Stimulated activated CD8-positive, alpha-beta memory T cell treated with anti-CD3 and anti-CD28 coated beads, Interleukin-15, amount 100 ng/mL, for 48 hours (primary cell): Measurements from ENCODE around the gene GSTM2.
A peak's percentile ranks its signal among the peaks of the same experiment; 100 is the strongest.

Experiments
- DNase-seq, 2 donors: peaks; one replicate each; pipeline ENCODE4 v3.0.0-alpha.2; 2020; ENCODE audit warnings: low read depth in 2 of 2

Gene GSTM2

DNA sequence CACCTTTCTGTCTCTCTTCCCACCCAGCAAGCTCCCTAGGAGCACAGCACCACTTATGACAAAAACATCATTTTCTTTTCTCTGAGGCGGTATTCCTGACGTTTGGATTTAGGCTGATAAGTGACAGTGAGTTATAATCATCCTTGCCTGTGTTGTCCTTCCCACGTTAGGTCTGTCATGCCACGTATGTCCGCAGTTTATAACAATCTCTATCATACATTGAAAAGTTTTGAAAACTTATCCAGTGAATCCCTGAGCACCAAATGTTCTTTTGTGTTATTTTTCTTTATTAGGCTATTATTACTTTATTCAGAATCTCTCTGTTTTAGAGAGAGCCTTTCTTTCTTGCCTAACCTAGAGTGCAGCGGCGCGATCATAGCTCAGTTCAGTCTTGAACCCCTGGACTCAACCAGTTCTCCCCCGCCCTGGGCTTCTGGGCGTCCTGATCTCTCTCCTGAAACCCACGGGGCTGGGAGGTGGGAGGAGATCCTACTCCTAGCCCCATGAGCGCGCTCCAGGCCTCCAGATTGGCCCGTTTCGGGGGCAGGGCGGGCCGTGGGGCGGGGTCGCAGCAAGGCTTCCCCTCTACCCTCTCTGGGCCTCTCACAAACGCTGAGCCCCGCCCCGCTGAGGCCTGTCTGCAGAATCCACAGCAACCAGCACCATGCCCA, at the start of gene GSTM2:
GSTM2 (plus strand) TSS at position 606 of the 671 bp plus-strand sequence; CDS start at position 665, 59 bp downstream.
- DNase-seq = peak; percentile 74 to 79

GRCh38 chr1:109618661-109619575, 48.9 kb upstream of the GSTM2 start:
- DNase-seq = no peak

DNA sequence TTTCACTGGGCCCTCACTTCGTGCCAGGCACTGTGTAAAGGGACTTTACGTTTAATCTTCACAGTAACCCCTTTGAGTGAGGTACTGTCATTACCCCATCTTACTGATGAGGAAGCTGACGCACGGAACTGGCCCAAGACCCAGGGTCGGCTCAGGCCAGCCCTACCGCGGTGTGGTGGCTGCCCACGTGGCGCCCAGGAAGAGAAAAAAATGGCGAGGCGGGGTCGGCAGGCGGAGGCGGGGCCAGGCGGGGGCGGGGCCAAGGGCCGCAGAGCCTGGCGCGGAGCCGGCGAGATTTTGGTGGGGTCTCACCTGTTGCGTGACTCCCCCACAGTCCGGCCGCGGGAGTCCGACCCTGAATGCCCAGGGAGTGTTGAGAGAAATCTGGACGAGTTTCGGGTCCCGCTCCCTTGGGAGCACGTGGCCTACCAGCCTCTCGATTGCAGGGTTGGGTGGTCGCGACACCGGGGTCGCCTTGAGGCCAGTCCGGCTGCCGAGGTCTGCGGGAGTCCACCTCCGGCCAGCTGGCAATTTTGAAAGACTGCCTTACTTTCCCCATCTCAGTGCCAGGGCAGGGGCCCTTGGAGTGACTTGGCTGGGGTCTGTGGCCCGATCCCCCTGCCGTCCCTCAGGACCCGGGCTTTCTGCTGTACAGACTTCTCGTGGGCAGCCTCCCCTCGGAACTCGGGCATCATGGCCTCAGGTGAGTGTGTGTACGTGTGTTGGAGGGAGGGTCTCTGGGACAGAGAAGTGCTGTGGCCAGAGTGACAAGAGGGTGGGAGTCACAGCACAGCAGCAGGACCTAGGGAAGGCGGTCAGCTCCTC, 48.1 kb upstream of the GSTM2 start, which contains the start of the genes AMPD2 and GNAT2:
AMPD2 (plus strand) TSS at position 262 of the 825 bp plus-strand sequence. CDS start 1,339 bp downstream, outside the sequence.
GNAT2 (minus strand) TSS at position 41 of the 825 bp plus-strand sequence. CDS start 6,746 bp downstream, outside the sequence.
- DNase-seq = peak; percentile 61 to 70

DNA sequence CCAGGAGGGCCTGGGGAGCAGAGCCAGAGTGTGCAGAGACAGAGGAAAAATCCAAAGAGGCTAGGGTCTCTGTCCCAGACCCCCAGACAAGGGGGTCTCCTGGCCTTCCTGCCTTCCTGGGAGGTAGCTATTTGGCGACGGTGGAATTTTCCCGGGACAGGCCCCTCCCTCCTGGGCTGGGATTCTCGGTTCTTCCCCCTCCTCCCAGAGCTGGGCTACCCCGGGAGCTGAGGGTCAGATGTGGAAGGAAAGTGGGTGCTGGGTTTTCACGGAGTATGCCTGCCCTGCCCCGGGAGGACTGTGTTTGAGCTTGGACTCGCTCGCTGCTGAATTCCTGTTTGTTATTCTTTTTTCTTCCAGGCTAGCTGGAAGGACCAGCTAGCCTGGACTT, 47.5 kb upstream of the GSTM2 start:
- no peak for DNase-seq

- peak; percentile 97 to 98 for DNase-seq
Measured at GRCh38 chr1:109620841-109621286, 47.0 kb upstream of the GSTM2 start.

DNA sequence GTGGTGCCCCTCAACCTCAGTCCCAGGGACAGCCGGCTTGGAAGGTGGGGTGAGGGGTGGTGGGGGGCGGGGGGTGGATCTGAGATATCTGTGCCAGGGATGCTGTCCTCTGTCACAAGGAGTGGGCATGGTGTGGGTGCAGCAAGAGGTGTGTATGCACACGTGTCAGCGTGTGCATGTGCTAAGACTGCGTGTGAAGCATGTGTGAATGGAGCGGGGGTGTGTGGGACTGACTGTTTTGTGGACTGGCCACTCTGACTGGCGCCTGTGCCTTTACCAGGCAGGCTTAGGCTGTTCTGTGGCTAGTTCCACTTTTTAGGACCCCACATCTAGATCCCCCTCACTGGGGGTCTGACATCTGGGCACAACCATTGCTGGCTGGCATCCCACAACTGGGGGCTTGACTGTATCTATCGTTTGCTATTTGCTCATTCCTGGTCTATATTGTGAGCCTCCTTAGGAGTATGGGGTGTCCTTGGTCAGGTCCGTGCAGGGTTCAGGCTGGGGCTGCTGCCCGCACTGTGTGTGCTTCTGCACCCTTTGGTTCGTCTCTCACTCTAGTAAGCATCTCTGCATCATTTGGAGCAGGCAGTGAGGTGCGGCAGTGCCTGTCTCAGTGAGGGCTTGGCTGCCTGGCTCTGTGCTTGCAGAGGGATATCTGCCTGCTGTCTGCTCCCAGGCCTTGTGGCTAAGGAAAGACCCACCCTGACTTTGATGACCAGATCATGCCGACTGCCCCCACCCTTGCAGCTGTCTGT, 46.3 kb upstream of the GSTM2 start:
- no peak for DNase-seq

DNA sequence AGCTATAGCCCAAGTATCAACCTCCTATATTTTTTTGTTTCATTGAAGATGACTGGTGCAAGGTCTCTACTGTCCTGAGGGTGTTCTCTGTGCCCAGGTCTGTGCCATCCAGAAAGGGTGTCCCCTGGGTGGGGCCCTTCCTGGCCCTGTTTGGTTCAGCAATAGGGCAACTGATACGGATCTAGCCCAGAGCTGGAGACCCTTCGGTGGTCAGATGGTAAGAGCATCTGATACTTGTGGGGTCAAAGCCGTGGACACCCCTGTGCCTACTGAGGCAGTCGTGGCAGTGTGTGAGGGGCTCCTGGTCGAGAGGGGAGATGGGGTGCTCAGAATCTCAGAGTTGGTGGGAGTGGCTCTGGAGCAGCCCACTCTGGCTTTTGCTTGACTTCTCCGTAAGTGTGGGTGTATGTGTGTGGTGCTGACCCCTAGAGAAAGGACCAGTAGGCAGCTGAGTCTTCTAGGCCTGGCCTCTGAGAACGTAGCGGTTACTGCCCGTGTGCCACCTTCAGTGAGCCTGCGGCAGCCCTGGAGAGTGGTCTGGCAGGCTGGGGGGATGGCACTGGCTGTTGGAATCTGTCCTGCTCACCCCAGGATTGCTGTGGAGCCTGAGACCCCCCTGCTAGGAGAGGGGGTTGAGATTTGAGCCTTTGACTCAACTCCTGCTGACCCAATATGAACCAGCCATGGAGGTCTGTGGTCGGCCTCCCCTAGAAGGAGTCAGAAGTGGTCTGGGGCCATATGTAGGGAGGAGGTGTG, 45.5 kb upstream of the GSTM2 start:
- no peak for DNase-seq

DNA sequence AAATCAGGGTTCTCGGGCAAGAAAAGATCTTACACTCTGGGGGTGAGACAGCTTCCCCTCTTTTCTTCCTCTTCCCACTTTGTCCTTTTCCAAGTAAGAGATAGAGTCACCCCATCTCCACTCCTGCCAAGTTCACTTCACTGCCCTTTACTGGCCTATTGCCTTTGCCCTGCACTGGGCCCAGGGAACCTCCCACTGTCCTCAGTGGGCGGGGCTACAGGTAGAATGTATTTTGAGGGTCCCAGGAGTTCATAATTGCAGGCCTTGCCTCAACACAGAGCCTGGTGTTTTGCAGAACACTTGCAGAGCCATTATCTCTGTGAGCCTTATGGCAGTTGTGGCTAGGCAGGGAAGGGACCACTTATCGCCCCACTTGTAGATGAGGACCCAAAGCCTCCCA, 45.0 kb upstream of the GSTM2 start:
- no peak for DNase-seq

GRCh38 chr1:109623601-109624161, 44.2 kb upstream of the GSTM2 start:
- no peak for DNase-seq

GRCh38 chr1:109624201-109625010, 43.5 kb upstream of the GSTM2 start:
- no peak for DNase-seq

GRCh38 chr1:109625176-109625575, 42.7 kb upstream of the GSTM2 start:
- DNase-seq = no peak

GRCh38 chr1:109625601-109626560, 42.0 kb upstream of the GSTM2 start:
- DNase-seq = no peak

DNA sequence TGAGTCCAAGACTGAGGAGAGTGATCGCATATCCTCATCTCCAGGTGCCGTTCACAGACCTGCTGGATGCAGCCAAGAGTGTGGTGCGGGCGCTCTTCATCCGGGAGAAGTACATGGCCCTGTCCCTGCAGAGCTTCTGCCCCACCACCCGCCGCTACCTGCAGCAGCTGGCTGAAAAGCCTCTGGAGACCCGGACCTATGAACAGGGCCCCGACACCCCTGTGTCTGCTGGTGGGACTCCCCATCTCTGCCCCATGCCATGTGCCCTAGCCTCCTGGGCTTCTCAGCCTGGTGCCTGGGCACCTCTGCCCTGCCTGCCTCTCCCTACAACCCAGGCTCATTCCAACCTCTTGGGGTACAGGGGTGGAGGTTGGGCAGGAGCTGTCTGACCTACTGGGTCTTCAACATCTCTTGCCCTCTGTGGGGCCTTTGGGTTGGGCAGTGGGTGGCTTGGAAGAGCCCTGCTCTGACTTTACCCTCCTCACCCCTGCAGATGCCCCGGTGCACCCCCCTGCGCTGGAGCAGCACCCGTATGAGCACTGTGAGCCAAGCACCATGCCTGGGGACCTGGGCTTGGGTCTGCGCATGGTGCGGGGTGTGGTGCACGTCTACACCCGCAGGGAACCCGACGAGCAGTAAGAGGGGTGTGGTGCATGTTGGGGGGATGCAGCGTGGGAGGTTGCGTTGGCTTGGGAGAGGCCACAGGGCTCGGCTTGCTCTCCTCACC, 41.0 kb upstream of the GSTM2 start:
- no peak for DNase-seq

- DNase-seq = no peak
Measured at GRCh38 chr1:109627692-109628399, 40.0 kb upstream of the GSTM2 start.

DNA sequence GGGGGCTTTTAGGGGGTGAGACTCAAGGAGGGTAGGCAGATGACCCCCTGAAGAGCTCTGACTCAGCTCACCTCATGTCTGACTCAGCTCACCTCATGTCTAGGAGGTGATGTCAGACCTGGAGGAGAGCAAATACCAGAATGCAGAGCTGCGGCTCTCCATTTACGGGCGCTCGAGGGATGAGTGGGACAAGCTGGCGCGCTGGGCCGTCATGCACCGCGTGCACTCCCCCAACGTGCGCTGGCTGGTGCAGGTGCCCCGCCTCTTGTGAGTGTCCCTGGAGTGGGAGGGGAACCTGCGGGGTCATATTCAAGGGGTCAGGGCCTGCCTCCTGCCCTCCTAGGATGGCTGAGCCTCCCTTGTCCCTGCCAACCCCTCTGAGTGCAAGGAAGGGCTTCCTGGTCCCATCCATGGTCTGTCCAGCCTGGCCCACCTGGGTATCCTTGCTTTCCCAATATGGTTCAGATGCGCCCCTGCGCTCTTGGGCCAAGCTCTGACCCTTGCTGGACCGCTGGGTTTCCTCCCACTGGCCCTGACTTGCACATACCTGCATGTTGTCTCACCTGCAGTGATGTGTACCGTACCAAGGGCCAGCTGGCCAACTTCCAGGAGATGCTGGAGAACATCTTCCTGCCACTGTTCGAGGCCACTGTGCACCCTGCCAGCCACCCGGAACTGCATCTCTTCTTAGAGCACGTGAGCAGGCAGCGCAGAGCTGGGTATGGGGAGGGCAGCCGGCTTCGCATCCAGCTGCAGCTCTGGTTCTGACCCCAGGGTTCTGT, 39.1 kb upstream of the GSTM2 start:
- no peak for DNase-seq
